HG03378 (cell line): ENCODE data around the gene MTMR10.
A peak's percentile ranks its signal among the peaks of the same experiment; 100 is the strongest.

Experiments
- ATAC-seq: cut with Tn5 transposase; IDR thresholded peaks from one replicate; pipeline ENCODE4 v1.9.1; 2021; ENCODE audit warnings: mild to moderate bottlenecking, moderate library complexity; ENCODE audit not compliant: unreplicated experiment

MTMR10 gene

GRCh38 chr15:31013863-31014607 is 22.6 kb upstream of the MTMR10 start:
- peak; percentile 87 for ATAC-seq

- no peak for ATAC-seq
These were observed 21.0 kb upstream of the MTMR10 start for GRCh38 chr15:31012455-31012854.

- no peak for ATAC-seq
These were observed 18.6 kb upstream of the MTMR10 start for GRCh38 chr15:31010036-31010435.

GRCh38 chr15:31005660-31006059 is 14.2 kb upstream of the MTMR10 start:
- no peak for ATAC-seq

GRCh38 chr15:31004220-31004733 is 12.8 kb upstream of the MTMR10 start:
- peak; percentile 83 for ATAC-seq

- ATAC-seq, result no peak
These were observed 10.3 kb upstream of the MTMR10 start for GRCh38 chr15:31001702-31002101.

GRCh38 chr15:30999729-31000128 is 8.3 kb upstream of the MTMR10 start:
- no peak for ATAC-seq

- no peak for ATAC-seq
These were observed 5.8 kb upstream of the MTMR10 start for GRCh38 chr15:30997270-30997669.

- no peak for ATAC-seq
These were observed 929 bp upstream of the MTMR10 start for GRCh38 chr15:30992249-30992864.

GRCh38 chr15:30990446-30991254 is 778 bp downstream of the MTMR10 start:
- ATAC-seq, result peak; percentile 9

- no peak for ATAC-seq
These were observed 1.4 kb downstream of the MTMR10 start for GRCh38 chr15:30990036-30990435.

- no peak for ATAC-seq
These were observed 6.3 kb downstream of the MTMR10 start for GRCh38 chr15:30985081-30985531.

- ATAC-seq, result no peak
These were observed 6.9 kb downstream of the MTMR10 start for GRCh38 chr15:30984542-30984941.

GRCh38 chr15:30984118-30984517 is 7.3 kb downstream of the MTMR10 start:
- ATAC-seq, result no peak

- ATAC-seq, result no peak
These were observed 12.0 kb downstream of the MTMR10 start for GRCh38 chr15:30979457-30979856.

GRCh38 chr15:30978328-30978727 is 13.1 kb downstream of the MTMR10 start:
- no peak for ATAC-seq

- no peak for ATAC-seq
These were observed 17.3 kb downstream of the MTMR10 start for GRCh38 chr15:30974112-30974511.

GRCh38 chr15:30973379-30973778 is 18.0 kb downstream of the MTMR10 start:
- ATAC-seq, result no peak

GRCh38 chr15:30969724-30970123 is 21.7 kb downstream of the MTMR10 start:
- ATAC-seq, result no peak

- no peak for ATAC-seq
These were observed 27.7 kb downstream of the MTMR10 start for GRCh38 chr15:30963681-30964080.

GRCh38 chr15:30962659-30963058 is 28.8 kb downstream of the MTMR10 start:
- no peak for ATAC-seq
